HG03432 (cell line): ENCODE data around the gene NOXA1.
"Not testable (repeated sequence)": the region's sequence is repeated elsewhere in the genome, so short reads cannot be mapped to it uniquely, and the experiment has no call there.

Experiments used
- ATAC-seq: cut with Tn5 transposase; IDR thresholded peaks from one replicate; pipeline ENCODE4 v1.9.1; 2021; ENCODE audit warnings: mild to moderate bottlenecking, moderate library complexity; ENCODE audit not compliant: unreplicated experiment

NOXA1 gene, protein sequence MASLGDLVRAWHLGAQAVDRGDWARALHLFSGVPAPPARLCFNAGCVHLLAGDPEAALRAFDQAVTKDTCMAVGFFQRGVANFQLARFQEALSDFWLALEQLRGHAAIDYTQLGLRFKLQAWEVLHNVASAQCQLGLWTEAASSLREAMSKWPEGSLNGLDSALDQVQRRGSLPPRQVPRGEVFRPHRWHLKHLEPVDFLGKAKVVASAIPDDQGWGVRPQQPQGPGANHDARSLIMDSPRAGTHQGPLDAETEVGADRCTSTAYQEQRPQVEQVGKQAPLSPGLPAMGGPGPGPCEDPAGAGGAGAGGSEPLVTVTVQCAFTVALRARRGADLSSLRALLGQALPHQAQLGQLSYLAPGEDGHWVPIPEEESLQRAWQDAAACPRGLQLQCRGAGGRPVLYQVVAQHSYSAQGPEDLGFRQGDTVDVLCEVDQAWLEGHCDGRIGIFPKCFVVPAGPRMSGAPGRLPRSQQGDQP

GRCh38 chr9:137422604-137423513, at the start of gene NOXA1, which contains the start of gene EXD3:
NOXA1 (plus strand) TSS chr9:137423393; CDS start chr9:137423530, 137 bp downstream.
EXD3 (minus strand) TSS chr9:137423162; CDS start chr9:137395357, 27,805 bp downstream.
- peak; percentile 76 for ATAC-seq

GRCh38 chr9:137373611-137373980, 49.6 kb upstream of the NOXA1 start:
- no peak for ATAC-seq

DNA sequence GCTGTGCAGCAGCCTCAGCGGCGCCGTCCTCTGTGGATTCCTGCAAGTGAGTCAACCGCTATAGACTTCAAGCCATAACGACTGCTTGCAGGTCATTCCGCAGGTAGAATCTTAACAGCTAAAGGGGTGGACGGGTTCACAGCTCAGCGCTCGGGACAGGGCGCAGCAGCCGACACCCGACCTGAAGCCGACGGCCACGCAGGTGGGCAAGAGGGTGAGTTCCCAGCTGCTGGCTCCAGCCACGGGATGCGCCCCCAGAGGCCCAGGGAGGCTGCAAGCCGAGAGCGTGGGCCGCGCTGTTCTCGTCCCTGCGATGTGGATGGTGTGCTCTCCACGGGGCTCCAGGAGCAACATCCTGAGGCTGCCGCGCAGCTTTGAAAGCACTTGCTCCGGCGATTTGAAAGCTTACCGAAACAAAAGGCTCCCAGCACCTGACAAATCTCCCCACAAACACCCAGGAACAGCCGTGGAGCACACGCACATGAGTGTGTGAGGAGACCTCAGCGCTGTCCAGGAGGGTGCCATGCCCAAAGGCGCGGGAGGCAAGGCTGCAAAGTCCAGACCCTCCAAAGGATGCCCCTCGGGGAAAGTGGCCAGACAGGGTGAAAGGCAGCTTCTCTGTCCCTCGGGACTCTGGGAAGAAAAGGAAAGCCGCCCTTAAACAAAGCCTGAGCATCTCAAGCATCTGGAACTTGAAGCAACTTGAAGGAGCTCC, 48.9 kb upstream of the NOXA1 start:
- ATAC-seq = no peak

DNA sequence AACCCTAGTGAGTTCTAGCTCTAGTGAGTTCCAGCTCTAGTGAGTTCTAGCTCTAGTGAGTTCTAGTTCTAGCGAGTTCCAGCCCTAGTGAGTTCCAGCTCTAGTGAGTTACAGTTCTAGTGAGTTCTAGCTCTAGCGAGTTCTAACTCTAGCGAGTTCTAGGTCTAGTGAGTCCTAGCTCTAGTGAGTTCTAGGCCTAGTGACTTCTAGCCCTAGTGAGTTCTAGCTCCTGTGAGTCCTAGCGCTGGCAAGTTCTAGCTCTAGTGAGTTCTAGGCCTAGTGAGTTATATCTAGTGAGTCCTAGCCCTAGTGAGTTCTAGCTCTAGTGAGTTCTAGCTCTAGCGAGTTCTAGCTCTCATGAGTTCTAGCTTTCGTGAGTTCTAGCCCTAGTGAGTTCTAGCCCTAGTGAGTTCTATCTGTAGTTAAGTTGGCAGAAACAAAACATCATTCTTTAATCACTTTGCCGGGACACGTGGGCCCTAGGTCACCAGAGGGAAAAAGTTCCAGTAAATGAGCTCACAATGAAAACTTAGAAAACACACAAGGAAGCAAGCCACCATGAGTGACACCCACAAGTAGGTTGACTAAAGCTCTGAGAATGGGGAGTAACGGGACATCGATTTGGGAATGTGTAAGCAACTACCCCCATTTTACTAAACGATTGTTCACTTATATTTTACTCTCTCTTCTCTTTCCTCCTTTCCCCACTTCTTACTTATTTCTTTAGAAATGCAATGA, 47.7 kb upstream of the NOXA1 start:
- ATAC-seq = no peak

- ATAC-seq = no peak
Measured at GRCh38 chr9:137376386-137376785, 46.8 kb upstream of the NOXA1 start.

DNA sequence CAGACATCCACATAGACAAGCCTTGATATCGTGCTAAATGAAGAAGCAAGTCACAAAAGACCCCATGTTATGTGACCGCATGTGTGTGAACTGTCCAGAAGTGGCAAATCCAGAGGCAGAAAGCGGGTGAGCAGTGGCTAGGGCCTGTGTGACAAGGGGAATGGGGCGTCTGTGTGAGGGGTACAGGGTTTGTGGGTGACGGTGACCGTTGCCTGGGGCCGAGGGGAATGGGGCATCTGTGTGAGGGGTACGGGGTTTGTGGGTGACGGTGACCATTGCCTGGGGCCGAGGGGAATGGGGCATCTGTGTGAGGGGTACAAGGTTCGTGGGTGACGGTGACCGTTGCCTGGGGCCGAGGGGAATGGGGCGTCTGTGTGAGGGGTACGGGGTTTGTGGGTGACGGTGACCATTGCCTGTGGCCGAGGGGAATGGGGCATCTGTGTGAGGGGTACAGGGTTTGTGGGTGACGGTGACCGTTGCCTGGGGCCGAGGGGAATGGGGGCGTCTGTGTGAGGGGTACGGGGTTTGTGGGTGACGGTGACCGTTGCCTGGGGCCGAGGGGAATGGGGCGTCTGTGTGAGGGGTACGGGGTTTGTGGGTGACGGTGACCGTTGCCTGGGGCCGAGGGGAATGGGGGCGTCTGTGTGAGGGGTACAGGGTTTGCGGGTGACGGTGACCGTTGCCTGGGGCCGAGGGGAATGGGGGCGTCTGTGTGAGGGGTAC, 44.3 kb upstream of the NOXA1 start:
- not testable (repeated sequence) for ATAC-seq

DNA sequence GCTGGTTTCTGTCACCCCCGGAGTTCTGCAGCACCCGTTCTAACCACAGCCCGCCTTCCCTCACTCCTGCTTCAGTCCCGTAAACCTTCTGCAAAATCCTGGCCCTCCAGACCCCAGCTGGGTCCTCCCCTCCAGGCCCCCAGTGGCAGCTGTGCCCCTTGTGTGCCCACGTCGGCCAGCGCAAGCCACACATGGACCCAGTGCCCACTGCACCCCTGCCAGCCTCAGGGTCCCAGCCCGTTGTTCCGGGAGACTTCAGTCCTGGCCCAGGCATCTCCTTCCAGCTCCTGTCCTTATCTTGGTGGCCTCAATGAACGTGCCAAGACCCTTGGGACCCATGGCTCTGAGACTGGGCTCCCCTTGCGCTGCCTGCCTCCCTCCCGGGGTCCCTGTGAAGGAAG, 43.4 kb upstream of the NOXA1 start:
- ATAC-seq = no peak

GRCh38 chr9:137380171-137380570, 43.0 kb upstream of the NOXA1 start:
- no peak for ATAC-seq

DNA sequence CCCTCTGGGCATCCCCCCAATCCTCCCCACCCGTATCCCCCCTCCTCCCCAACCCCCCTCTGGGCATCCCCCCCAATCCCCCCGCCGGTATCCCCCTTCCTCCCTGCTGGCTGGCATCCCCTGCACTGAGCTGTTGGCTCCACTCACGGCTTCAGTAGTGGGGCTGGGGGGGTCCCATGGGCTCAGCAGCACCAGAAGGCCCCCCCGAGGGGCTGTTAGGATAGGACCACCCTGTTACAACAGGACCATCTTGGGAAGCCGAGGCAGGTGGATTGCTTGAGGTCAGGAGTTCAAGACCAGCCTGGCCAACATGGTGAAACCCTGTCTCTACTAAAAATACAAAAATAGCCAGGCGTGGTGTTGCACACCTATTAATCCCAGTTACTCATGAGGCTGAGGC, 42.6 kb upstream of the NOXA1 start:
- ATAC-seq = no peak

GRCh38 chr9:137381501-137382443, 41.4 kb upstream of the NOXA1 start:
- no peak for ATAC-seq

- ATAC-seq = no peak
Measured at GRCh38 chr9:137382444-137383080, 40.6 kb upstream of the NOXA1 start.

DNA sequence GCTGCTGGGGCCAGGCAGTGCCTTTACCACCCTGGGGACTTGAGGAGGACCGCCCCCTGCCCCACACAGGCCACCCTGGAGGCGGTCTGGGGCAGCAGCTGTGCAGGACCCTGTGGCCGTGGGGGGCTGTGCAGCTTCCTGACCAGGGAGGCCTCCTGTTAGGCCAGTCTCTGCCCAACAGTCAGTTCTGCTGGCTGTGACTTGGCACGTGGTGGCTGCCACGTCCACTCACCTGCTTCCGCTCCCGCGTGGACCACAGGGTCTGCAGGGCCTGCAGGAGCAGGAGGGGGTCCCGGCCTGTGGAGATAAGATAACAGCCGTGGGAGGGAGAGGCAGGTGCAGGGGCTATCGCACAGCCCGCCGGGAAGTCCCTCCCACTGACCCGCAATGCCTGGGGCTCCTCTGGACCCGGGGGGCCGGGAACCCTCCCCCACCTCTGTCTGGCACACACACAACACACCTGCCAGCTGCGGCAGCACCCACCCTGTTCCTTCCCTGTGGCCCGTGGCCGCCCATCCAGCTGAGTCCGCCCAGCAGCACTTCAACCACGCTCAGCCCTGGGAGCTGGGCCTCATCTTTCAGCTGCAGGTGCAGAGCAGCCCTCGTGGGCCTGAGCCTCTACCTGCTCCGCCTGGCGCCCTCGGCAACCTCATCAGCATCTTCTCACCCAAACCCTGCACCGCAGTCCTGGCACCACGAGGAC, 40.0 kb upstream of the NOXA1 start:
- ATAC-seq = no peak

DNA sequence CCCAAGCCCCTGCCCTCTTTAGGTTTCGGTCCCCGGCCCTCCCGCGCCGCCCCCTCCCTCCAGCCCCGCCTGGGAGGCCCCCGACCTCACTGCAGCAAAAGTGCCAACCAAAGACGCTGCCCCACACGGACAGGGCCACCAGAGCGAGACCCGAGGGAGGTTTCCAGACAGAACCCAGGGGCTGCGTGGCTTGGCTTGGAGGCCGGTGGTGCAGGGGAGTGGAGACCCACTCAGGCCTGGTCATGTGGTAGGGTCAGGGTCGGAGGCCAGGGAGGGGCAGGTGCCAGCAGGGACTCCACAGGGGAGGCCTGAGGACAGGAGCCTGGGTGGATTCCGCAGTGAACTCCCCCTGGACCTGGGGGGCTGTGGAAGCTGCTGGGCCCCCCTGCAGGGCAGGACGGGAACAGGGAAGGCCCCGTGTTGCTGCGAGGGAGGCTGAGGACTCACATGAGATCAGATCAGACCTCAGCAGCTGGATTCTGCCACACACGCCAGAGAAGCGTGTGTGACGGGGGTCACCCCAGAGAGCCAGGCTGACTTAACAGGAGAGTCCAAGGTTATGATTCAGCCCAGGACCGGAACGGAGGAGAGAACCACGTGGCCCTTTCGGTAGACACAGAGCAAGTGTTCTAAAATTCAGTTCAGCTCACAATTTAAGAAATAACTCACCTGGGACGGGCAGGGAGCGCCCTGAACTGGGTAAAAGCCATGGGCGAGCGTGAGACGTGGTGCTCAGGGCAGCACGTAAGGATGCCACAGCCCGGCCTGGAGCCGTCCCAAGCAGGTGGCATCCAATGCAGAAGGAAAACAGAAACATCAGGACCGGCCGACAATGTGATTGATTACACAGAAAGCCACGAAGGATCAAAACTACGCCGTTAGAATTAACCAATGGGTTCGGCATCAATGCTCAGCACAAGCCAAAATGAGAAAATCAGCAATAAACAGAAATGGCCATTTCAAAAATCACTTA, 39.1 kb upstream of the NOXA1 start:
- ATAC-seq = no peak

- ATAC-seq = no peak
Measured at GRCh38 chr9:137385061-137385655, 38.0 kb upstream of the NOXA1 start.

- not testable (repeated sequence) for ATAC-seq
Measured at GRCh38 chr9:137386507-137387113, 36.6 kb upstream of the NOXA1 start.
